GM06990 (cell line): Measurements from ENCODE around the gene TANC1.

ENCODE experiments used
- DNase-seq: peaks from one replicate; pipeline ENCODE4 v3.0.0-alpha.2; 2011; ENCODE audit not compliant: insufficient read length; ENCODE audit errors: extremely low read depth
- H3K27me3 ChIP-seq: replicated peaks from 2 replicates; pipeline ENCODE4 v1.6.0; 2011; ENCODE audit warnings: low read length; ENCODE audit not compliant: control insufficient read depth, insufficient read depth
- H3K36me3 ChIP-seq: 2 replicates; pipeline ENCODE4 v1.5.1; 2011; ENCODE audit warnings: low read length; ENCODE audit not compliant: control insufficient read depth, insufficient read depth
- H3K4me3 ChIP-seq: replicated peaks from 2 replicates; pipeline ENCODE4 v1.5.1; 2011; ENCODE audit warnings: low read depth, mild to moderate bottlenecking, control low read depth, low read length
- CTCF ChIP-seq: IDR thresholded peaks from 2 replicates; pipeline ENCODE4 v1.5.1; 2011; ENCODE audit warnings: low read length, control low read depth, mild to moderate bottlenecking, inconsistent platforms; ENCODE audit not compliant: insufficient read depth, poor library complexity, severe bottlenecking

Gene TANC1

GRCh38 chr2:159218389-159218788 is 249.9 kb downstream of the TANC1 start:
- DNase-seq: no peak
- H3K36me3 ChIP-seq: peaks cover 16% of the 10 kb centered on the region
- TF ChIP-seq CTCF: no peak
- H3K27me3 ChIP-seq: no peaks in the 10 kb centered on the region
- no peak overlapping the region for H3K4me3 ChIP-seq

DNA sequence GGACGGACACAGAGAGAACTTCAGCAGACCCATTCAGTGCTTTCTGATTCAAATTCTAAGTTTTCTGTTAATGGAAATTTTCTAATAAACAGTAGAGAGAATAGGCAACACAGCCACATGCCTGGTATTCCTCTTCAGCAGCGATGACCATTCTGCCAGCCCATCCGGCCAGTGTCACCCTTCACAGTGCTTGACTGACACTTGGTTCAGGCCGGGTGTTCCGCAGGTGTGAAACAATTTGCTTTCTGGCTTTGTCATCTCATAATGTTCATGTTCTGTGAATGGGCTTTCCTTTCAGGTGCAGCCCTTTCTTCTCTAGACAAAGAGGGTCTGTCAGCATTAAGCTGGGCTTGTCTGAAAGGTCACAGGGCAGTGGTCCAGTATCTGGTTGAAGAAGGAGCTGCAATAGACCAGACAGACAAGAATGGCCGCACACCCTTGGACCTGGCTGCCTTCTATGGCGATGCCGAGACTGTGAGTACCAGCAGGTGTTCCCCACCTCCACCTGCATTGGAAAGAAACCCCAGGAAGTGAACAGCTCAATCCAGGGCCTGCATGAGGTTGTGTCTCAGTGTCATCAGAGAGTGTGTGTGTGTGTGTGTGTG is 251.1 kb downstream of the TANC1 start:
- no peaks in the 10 kb centered on the region for H3K27me3 ChIP-seq
- no peak overlapping the region for H3K4me3 ChIP-seq
- DNase-seq: no peak
- TF ChIP-seq CTCF: no peak
- H3K36me3 ChIP-seq: peaks cover 18% of the 10 kb centered on the region

DNA sequence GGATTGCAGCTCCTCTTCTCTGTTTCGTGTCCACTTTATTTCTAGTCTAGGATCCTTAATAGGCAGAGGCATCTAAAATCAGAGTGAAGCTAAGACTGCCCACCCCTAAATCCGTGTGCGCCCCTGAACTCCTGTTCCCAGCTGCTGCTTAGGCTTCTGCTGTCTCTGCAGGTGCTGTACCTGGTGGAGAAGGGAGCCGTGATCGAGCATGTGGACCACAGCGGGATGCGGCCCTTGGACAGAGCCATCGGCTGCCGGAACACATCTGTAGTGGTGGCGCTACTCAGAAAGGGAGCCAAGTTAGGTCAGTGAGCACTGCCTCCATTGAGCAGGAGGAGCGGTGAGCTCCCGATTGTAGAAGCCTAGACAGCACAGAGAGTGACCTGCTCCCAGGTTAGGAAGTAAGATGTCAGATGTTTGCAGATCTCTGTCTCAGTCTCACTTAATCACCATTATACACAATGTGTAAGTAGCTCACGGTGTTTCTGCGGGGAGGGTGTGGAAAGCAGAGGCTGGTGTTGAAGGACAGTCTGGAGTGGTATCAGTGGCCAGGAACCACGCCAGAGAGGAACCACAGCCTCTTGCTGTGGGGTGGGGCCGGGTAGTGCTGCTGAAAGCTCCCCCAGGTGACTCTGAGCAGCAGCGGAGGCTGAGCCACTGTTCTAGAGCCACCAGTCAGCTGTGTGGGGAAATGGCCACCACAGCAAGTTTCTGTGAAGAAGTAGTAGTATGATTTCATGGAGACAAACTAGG is 255.8 kb downstream of the TANC1 start:
- H3K36me3 ChIP-seq: peaks cover 16% of the 10 kb centered on the region
- no peak for DNase-seq

DNA sequence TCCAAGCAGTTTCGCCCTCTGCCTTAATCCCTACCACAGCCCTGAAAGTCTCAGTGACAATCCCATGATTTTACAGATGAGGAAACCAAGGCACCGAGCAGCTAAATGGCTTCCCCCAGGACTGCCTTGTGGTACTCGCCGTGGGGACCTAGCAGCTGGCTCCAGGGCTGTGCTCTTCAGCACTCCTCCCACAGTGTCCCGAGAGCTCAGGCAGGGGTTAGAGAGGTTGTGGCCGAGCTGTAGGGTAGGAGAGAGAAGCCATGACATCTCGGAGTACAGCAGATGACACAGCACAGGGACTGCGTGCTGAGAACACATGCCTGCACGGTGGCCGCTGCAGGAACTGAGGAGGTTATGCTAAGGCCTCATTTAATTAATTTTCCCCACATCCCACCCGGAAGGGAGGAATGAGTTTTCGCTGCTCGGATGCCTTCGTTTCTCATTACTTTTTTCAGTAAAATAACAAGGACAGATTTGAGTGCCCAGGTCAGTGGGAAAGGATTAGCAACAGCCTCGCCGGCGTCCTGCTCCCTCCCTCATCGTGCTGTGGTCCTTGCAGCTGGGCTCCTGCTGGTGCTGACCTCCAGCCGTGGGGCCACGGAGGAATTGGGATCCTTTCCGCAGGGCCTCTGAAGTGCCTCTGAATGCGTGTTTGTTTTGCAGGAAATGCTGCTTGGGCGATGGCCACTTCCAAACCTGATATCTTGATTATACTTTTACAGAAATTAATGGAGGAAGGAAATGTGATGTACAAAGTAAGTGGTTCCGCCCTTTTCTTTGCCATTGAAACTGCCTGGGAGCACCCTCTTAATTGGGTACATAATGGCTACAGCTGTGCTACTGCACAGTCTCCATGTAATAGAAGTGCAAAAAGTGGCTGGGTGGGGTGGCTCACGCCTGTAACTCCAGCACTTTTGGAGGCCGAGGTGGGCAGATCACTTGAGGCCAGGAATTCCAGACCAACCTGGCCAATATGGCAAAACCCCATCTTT is 256.9 kb downstream of the TANC1 start:
- no peak overlapping the region for H3K4me3 ChIP-seq
- DNase-seq: no peak
- no peaks in the 10 kb centered on the region for H3K27me3 ChIP-seq
- TF ChIP-seq CTCF: no peak
- H3K36me3 ChIP-seq: peaks cover 19% of the 10 kb centered on the region

More for the DNA sequence above, 255.8 kb downstream of the TANC1 start:
- Histone ChIP-seq H3K4me3 (no peak overlapping the region), H3K27me3 (no peaks in the 10 kb centered on the region)
- no peak for TF ChIP-seq CTCF

GRCh38 chr2:159226059-159226461 is 257.6 kb downstream of the TANC1 start:
- H3K4me3 ChIP-seq: no peak overlapping the region
- peaks cover 22% of the 10 kb centered on the region for H3K36me3 ChIP-seq
- TF ChIP-seq CTCF: no peak
- H3K27me3 ChIP-seq: no peaks in the 10 kb centered on the region
- no peak for DNase-seq
